Testis (tissue), 3 donors: Measurements from ENCODE around the gene ASTE1. TPM values are rescaled to one million over a fixed set of nuclear protein-coding genes. Genes with fewer than 3 reads are reported as not detected.

Experiments used
- DNase-seq: peaks from one replicate; pipeline ENCODE4 v3.0.0-alpha.2; 2019
- H3K27ac ChIP-seq, 2 donors: fragments of 200-600 bp; sonication (generic); one replicate each; pipeline ENCODE4 v1.5.1; 2019
- H3K27me3 ChIP-seq: fragments of 200-600 bp; sonication (generic); one replicate; pipeline ENCODE4 v1.5.1; 2019
- H3K36me3 ChIP-seq: fragments of 200-600 bp; sonication (generic); one replicate; pipeline ENCODE4 v1.5.1; 2017; ENCODE audit warnings: low read depth; ENCODE audit errors: missing control alignments
- H3K4me1 ChIP-seq: fragments of 200-600 bp; sonication (generic); one replicate; pipeline ENCODE4 v1.5.1; 2019
- H3K4me3 ChIP-seq, 2 donors: fragments of 200-600 bp; sonication (generic); one replicate each; pipeline ENCODE4 v1.5.1; 2017 to 2019
- H3K9me3 ChIP-seq: fragments of 200-600 bp; sonication (generic); one replicate; pipeline ENCODE4 v1.5.1; 2017
- POLR2A ChIP-seq: fragments of 450-650 bp; IDR thresholded peaks from one replicate; pipeline ENCODE4 v1.6.1; 2017; ENCODE audit warnings: antibody characterized with exemption, mild to moderate bottlenecking, moderate library complexity
- WGBS, 2 donors: methylation state at CpG; one replicate each; pipeline ENCODE4 v1.1.5; 2018; 5-methylcytosine and 5-hydroxymethylcytosine counted together
- intact Hi-C: fragments of 100-400 bp; cut with DNase I; formaldehyde crosslinking; loops from one replicate; pipeline ENCODE4 v1.15.1; 2023; ENCODE audit warnings: low total_unique reads
- polyA plus RNA-seq: library from polyadenylated mRNA; stranded (reverse); fragments of 350-450 nt; fragmentation: Illumina TruSeq; extraction: RNeasy Lipid Tissue Mini Kit (QIAGEN cat#74804); gene quantifications from one replicate; pipeline ENCODE4 v1.2.3, GENCODE V29; 2014; ENCODE audit warnings: low read depth, low replicate concordance; ENCODE audit not compliant: insufficient read depth
- total RNA-seq, 2 donors: library from RNA; depleted of rRNA; stranded (reverse); fragments of >200 nt; gene quantifications; one replicate each; pipeline ENCODE4 v1.2.3, GENCODE V29; 2016
- TF ChIP-seq, protein P1 (sequence below), 3 experiments: fragments of 450-650 bp in 2 of 3; fragments of 200-600 bp in 1 of 3; sonication (generic) in 1 of 3; IDR thresholded peaks; one replicate each; pipeline ENCODE4 v1.5.1; 2016 to 2019; ENCODE audit warnings: antibody characterized with exemption in 3 of 3, mild to moderate bottlenecking in 2 of 3, moderate library complexity in 1 of 3

Gene ASTE1
- total and polyA plus RNA-seq, 3 donors from 2014 or later: 9.8 to 17.2 (median 13.0) TPM

DNA sequence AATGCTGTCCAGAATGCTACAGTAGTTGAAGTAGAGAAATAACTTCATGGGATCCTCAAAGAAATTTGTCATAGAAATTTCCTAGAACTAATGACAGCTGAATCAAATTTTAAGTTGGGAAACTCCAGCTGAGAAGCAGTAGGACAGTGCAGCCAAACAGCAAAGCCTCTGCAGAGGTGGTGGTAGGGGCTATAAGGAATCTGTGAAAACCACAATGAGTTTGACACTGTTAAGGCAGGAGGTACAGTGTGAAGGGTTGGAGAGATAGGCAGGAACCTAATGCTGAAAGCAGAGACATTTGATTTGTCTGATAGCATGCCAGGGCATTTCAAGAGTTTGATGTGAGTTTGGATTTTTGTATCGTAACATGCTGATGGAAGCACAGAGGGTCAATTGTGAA lies 22.0 kb downstream of the ASTE1 start:
- WGBS, 2 donors: 93 to 98% methylated on average over 1 of the region's 1 CpG
- H3K36me3 ChIP-seq: no peaks in the 10 kb centered on the region
- H3K27ac ChIP-seq: no peak overlapping the region
- no peaks in the 10 kb centered on the region for H3K9me3 ChIP-seq
- no peaks in the 10 kb centered on the region for H3K27me3 ChIP-seq
- no peak overlapping the region for H3K4me3 ChIP-seq
- intact Hi-C loops: no loop called here
- no peak for TF ChIP-seq POLR2A
- TF ChIP-seq, protein P1, sequence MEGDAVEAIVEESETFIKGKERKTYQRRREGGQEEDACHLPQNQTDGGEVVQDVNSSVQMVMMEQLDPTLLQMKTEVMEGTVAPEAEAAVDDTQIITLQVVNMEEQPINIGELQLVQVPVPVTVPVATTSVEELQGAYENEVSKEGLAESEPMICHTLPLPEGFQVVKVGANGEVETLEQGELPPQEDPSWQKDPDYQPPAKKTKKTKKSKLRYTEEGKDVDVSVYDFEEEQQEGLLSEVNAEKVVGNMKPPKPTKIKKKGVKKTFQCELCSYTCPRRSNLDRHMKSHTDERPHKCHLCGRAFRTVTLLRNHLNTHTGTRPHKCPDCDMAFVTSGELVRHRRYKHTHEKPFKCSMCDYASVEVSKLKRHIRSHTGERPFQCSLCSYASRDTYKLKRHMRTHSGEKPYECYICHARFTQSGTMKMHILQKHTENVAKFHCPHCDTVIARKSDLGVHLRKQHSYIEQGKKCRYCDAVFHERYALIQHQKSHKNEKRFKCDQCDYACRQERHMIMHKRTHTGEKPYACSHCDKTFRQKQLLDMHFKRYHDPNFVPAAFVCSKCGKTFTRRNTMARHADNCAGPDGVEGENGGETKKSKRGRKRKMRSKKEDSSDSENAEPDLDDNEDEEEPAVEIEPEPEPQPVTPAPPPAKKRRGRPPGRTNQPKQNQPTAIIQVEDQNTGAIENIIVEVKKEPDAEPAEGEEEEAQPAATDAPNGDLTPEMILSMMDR (IDR thresholded peaks at IDR 0.05): no peak
- no peaks in the 10 kb centered on the region for H3K4me1 ChIP-seq
- DNase-seq: no peak

DNA sequence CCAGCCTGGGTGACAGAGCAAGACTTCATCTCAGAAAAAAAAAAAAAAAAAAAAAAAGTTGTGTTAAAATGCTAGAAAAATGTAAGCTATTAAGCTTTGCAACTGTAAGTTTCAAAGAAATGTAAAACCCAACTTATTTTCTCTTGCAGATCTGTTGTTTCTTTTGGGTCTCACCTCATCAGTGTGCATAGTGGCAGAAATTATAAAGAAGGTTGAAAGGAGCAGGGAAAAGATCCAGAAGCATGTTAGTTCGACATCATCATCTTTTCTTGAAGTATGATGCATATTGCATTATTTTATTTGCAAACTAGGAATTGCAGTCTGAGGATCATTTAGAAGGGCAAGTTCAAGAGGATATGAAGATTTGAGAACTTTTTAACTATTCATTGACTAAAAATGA lies 25.6 kb downstream of the ASTE1 start:
- TF ChIP-seq, protein P1 (IDR thresholded peaks at IDR 0.05): no peak
- H3K27me3 ChIP-seq: no peaks in the 10 kb centered on the region

DNA sequence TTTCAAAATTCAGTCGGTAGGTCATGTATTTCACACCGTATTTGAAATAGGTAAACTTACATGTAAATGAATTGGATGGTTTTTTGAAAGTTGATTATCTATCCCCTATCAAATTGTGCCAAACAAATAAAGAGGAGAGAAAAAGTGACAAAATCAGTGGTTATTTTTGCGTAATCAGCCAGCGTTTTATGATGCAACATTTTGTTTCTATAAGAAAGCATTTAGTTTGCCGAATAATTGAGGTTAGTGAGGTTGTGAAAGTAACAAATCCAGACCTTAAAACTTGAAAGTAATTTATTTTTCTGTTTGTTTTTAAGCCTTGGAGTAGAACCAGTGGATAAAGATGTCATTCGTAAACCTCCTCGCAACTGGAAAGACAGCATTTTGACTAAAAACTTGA lies 29.3 kb downstream of the ASTE1 start:
- WGBS, 2 donors: 92 to 93% methylated on average over 7 of the region's 7 CpGs
- Histone ChIP-seq H3K27me3 (no peaks in the 10 kb centered on the region), H3K4me3 (no peak overlapping the region), H3K9me3 (no peaks in the 10 kb centered on the region), H3K4me1 (no peaks in the 10 kb centered on the region), H3K27ac (no peak overlapping the region), H3K36me3 (no peaks in the 10 kb centered on the region)
- TF ChIP-seq POLR2A: no peak
- TF ChIP-seq, protein P1 (IDR thresholded peaks at IDR 0.05): no peak
- intact Hi-C loops: no loop called here
- no peak for DNase-seq

More for the DNA sequence above, 25.6 kb downstream of the ASTE1 start:
- DNase-seq: no peak
- Histone ChIP-seq H3K4me3 (no peak overlapping the region), H3K36me3 (no peaks in the 10 kb centered on the region), H3K9me3 (no peaks in the 10 kb centered on the region), H3K4me1 (no peaks in the 10 kb centered on the region), H3K27ac (no peak overlapping the region)
- WGBS, 2 donors: 92 to 97% methylated on average over 1 of the region's 1 CpG
- intact Hi-C loops: no loop called here

DNA sequence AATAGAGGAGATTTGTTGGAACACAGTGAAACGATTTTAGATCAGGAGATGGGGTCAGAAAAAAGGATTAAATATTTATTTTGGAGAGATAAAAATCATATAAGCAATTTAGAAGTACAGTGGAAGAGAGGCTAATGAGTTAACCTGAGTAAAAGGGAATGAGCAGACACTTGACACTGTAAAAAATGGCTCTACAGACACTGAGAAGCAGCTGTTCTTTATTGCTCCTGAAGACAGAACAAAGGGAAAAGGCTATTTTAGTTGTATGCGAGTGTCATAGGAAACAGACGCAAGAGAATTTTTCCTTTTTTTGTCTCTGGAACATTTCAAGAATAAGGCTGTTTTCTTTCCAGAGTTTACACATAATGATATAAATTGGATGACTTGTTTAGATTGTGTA lies 34.3 kb downstream of the ASTE1 start:
- DNase-seq: no peak
- no peak overlapping the region for H3K4me3 ChIP-seq
- no peaks in the 10 kb centered on the region for H3K4me1 ChIP-seq
- intact Hi-C loops: no loop called here
- H3K27ac ChIP-seq: no peak overlapping the region
- H3K36me3 ChIP-seq: no peaks in the 10 kb centered on the region
- no peaks in the 10 kb centered on the region for H3K9me3 ChIP-seq
- WGBS, 2 donors: 78 to 80% methylated on average over 3 of the region's 3 CpGs
- H3K27me3 ChIP-seq: no peaks in the 10 kb centered on the region
- TF ChIP-seq, protein P1 (IDR thresholded peaks at IDR 0.05): no peak
- TF ChIP-seq POLR2A: no peak

DNA sequence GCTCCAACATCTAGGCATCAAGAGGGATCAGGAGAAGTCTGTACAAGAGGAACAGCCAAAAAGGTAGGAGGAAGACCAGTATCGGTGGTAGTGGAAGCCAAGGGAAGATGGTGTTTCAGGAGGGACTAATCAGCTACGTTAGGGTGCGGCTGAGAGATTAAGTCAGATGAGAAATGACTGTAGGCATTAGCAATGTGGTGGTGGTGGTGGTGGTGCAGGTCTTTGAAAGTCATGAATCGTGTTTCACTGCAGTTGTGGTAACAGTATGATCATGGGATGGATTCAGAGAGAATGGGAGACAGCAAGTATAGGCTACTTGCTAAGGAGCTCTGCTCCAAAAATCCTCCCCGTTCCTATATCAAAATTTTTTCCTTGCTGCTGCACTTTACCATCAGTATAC lies 35.5 kb downstream of the ASTE1 start:
- TF ChIP-seq, protein P1 (IDR thresholded peaks at IDR 0.05): no peak
- TF ChIP-seq POLR2A: no peak
- no peak overlapping the region for H3K4me3 ChIP-seq
- H3K4me1 ChIP-seq: no peaks in the 10 kb centered on the region
- intact Hi-C loops: no loop called here
- no peaks in the 10 kb centered on the region for H3K9me3 ChIP-seq
- H3K27ac ChIP-seq: no peak overlapping the region
- 89 to 91% methylated on average over 5 of the region's 5 CpGs for WGBS, 2 donors
- DNase-seq: no peak
- no peaks in the 10 kb centered on the region for H3K36me3 ChIP-seq
- H3K27me3 ChIP-seq: no peaks in the 10 kb centered on the region
